ENCODE measurements around the gene MMP24.
"Not testable (repeated sequence)": the region's sequence is repeated elsewhere in the genome, so short reads cannot be mapped to it uniquely, and the experiment has no call there.

Gene MMP24

GRCh38 chr20:35257175-35257909 is 30.9 kb downstream of the MMP24 start:
- no peak for DNase-seq (ENCODE audit: low read depth)

GRCh38 chr20:35260426-35260825 is 33.9 kb downstream of the MMP24 start:
- no peak for DNase-seq (ENCODE audit: low read depth)

GRCh38 chr20:35262321-35262720 is 35.8 kb downstream of the MMP24 start:
- DNase-seq (ENCODE audit: low read depth): not testable (repeated sequence)

DNA sequence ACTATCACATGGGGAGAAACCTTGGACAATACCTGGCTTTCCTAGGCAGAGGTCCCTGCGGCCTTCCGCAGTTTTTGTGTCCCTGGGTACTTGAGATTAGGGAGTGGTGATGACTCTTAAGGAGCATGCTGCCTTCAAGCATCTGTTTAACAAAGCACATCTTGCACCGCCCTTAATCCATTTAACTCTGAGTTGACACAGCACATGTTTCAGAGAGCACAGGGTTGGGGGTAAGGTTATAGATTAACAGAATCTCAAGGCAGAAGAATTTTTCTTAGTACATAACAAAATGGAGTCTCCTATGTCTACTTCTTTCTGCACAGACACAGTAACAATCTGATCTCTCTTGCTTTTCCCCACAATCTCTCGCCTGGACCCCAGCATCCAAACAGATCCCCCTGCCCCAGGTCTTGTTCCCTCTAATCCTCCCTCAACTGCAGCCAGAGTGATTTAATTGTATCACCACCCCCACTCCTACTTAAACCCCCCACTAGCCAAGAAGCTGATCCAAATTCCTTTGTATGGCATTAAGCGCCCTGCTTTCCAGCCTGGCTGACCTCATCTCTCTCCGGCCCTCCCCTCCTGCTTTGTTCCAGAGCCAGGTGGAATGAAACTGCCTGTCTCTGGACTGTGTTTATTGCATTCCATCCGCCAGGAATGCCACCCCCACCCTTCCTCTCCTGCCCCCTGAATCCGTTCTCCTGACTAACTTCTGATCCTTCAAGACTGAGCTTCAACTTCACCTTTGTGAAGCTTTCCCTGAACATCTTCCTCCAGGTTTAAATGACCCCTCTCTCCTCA is 36.4 kb downstream of the MMP24 start:
- not testable (repeated sequence) for DNase-seq (ENCODE audit: low read depth)

- DNase-seq (ENCODE audit: low read depth): no peak
Measured at GRCh38 chr20:35263532-35264341, 37.2 kb downstream of the MMP24 start.

GRCh38 chr20:35264755-35265154 is 38.3 kb downstream of the MMP24 start:
- no peak for DNase-seq (ENCODE audit: low read depth)

GRCh38 chr20:35267092-35267491 is 40.6 kb downstream of the MMP24 start:
- no peak for DNase-seq (ENCODE audit: low read depth)

GRCh38 chr20:35269055-35269781 is 42.7 kb downstream of the MMP24 start:
- DNase-seq (ENCODE audit: low read depth): no peak

DNA sequence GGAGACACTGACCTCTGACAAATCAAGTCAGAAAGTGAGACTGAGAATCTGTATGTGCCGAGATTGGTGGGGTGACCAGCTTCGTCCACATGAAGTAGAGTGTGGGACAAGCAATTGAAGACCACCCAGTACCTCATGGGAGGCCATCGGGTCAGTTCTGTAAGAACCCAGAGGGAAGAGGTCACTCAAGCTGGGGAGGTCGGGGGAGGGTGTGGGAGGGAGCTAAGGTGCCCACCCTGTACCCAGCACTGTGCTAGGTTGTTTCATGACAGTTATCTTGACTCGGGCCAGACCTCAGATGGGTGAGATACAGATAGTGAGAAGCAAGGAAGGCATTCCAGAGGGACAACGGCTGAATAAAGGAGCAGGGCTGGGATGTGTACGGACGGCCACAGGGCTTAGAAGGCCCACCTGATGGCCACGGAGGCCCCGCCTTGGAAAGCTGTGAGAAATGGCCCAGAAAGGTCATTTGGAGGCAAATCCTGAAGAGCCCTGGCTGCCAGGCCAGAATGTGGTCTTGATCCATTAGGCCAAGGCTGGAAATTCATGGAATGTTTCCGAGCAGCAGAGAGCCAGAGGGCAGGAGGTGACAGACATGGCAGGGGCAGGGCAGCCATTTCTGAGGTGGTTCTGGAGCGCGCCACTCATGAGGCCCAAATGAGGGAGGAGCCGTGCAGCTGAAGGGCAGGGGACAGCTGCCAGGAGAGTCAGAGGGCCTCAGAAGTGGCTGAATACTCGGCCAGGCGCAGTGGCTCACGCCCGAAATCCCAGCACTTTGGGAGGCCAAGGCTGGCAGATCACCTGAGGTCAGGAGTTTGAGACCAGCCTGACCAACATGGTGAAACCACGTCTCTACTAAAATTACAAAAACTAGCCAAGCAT is 43.8 kb downstream of the MMP24 start:
- DNase-seq (ENCODE audit: low read depth): no peak

- no peak for DNase-seq (ENCODE audit: low read depth)
Measured at GRCh38 chr20:35271073-35271882, 44.8 kb downstream of the MMP24 start.

DNA sequence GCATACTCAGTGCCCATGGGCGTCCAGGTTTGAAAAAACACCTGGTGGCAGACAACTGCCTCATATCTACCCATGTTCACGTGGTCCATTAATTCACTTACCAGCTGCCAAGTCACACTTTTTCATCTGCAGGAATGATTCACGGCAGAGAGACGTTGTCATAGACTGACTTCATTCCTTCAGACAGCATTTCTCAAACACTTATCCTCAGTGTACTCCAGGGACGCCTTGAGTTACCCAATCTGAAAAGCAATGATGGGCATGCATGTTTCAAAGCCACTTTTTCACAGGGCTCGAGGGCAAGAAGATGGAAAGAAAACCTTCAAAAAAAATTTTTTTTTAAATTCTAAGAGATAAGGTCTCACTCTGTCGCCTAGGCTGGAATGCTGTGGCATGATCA is 45.4 kb downstream of the MMP24 start:
- DNase-seq (ENCODE audit: low read depth): no peak

- no peak for DNase-seq (ENCODE audit: low read depth)
Measured at GRCh38 chr20:35273449-35274171, 47.1 kb downstream of the MMP24 start.

GRCh38 chr20:35274172-35275092 is 47.9 kb downstream of the MMP24 start:
- DNase-seq (ENCODE audit: low read depth): no peak

- no peak for DNase-seq (ENCODE audit: low read depth)
Measured at GRCh38 chr20:35275741-35276251, 49.3 kb downstream of the MMP24 start.

DNA sequence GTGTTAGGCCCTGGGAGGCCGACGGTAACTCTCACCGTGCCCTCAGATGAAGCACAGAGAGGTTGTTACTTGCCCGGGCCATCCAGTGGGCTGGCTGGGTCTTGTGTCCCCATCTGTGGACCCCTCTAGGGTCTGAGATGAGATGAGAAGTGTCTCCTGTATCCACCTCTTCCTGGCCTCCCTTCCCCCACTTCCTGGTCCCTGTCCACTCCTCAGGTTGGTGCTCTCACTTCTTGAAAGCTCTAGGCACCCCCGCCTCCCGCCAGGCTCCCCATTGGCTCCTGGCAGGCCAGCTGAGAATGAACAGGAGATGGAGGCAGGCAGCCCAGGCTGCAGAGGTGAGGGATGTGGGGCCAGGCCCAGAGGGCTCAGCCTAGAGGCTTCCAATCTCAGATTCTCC is 49.9 kb downstream of the MMP24 start:
- DNase-seq (ENCODE audit: low read depth): no peak

GRCh38 chr20:35277127-35277526 is 50.6 kb downstream of the MMP24 start:
- no peak for DNase-seq (ENCODE audit: low read depth)

DNA sequence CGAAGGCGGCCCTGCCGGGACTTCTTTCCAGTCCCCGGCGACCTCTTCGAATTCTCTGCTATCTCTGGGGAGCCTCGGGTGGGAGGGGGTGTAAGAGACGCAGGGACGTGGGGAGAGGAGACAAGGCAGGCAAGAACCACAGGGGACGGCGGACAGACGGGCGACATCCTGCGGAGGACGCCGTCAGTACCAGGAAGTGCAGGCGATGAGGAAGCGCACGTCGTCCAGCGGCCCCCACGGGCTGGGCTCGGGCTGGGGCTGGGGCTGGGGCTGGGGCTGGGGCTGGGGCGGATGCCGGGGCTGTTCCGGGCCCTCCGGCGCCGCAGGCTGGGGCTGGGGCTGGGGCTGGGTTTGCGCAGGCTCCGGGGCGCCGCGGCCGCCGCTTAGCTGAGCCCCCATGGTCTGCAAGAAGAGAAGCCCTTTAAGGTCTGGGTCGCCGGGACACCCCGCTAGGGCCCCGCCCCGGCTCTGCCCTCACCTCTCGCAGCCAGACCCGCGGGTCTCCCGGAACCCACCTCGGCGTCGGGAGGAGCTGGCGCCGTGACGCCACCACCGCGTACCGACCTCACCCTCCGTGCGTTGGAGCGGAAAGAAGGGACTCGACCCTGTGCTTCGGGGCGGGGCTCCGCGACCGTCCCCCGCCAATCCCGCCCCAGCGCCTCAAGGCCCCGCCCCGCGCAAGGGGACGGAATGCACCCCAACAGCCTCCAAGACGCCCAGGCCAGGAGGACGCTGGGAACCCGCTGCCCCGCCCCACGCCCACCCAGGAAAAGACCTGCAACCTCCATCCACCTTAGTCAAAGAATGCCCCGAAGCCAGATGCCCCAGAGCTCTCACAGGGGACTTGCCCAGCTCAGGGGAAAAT is 51.3 kb downstream of the MMP24 start, which contains the start of gene MMP24OS:
MMP24OS (minus strand) TSS at position 592 of the 865 bp plus-strand sequence; CDS start at position 399, 193 bp downstream.
- peak; percentile 66 for DNase-seq (ENCODE audit: low read depth)

Data from GM04504 (cell line).